ENCODE results near the gene PLEKHG1.

Gene PLEKHG1

DNA sequence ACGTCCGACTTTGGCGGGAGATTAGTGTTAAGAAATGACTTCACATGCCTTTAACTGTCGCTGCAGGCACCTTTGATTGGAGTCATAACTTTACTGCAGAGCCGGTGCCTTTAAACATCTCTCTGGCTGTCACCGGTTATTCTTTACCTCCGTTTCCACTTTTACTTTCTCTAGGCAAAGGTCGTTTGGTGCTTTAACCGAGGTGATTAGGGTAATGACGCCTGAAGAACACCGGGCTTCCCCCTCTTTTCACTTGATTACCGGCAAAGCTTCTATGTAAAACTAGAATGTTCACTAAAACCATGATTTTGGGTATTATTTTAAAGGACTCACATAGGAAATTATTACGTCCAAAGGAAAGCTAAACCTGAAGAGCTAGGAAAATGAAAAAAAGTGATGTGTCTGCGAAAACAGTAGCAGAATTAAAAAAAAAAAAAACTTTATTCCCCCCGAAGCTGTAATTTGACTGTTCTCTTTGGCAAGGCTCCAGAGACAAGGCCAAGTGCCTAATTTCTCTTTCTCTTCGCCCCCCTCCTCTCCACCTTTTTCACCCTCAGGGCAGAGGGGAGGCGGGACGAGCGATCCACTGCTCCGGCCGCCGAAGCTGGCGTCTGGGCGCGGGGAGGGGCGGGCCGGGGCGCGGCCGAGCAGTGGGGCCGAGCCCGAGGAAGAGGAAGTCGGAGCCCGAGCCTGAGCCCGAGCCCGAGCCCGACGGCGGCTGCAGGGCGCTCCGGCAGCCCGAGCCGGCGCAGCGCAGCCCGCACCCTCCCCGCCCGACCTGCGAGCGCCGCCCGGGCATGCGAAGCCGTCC lies at the start of gene PLEKHG1:
Gene PLEKHG1 (plus strand): TSS at position 687 of the 811 bp plus-strand sequence. CDS start 133,797 bp downstream, outside the sequence.
- DNase-seq (ENCODE audit: low read depth): peak; percentile 40

- no peak for DNase-seq (ENCODE audit: low read depth)
Measured at GRCh38 chr6:150550244-150550643, 49.4 kb upstream of the PLEKHG1 start.

- DNase-seq (ENCODE audit: low read depth): no peak
Measured at GRCh38 chr6:150557043-150557599, 42.6 kb upstream of the PLEKHG1 start.

- no peak for DNase-seq (ENCODE audit: low read depth)
Measured at GRCh38 chr6:150560004-150560883, 39.4 kb upstream of the PLEKHG1 start.

DNA sequence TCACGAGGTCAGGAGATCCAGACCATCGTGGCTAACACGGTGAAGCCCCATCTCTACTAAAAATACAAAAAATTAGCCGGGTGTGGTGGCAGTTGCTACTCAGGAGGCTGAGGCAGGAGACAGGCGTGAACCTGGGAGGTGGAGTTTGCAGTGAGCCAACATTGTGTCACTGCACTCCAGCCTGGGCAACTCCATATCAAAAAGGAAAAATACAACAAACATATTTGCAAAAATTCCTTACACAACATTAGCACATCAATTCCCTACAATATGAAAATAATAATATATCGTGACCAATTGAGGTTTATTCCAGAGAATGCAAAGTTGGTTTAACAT lies 38.8 kb upstream of the PLEKHG1 start:
- no peak for DNase-seq (ENCODE audit: low read depth)

DNA sequence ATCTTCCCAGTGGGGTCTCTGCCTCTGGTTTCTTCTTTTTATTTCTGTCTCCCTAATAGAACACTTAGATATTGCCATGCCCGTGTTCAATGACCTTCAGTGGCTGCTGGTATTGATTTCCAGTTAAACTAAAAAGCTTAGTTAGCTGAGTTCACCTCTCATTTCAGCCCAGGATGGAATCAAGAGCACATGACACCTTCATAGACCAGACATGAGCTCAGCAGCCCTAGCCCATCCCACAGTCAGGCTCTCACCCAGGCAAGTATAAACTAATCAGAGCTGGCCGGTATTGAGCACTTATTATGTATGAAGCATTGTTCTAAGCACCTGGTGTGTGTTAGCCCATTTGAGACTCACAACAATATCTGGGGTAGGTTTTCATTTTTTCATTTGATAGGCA lies 33.7 kb upstream of the PLEKHG1 start:
- DNase-seq (ENCODE audit: low read depth): no peak

- no peak for DNase-seq (ENCODE audit: low read depth)
Measured at GRCh38 chr6:150566486-150566885, 33.2 kb upstream of the PLEKHG1 start.

- DNase-seq (ENCODE audit: low read depth): no peak
Measured at GRCh38 chr6:150567380-150567779, 32.3 kb upstream of the PLEKHG1 start.

DNA sequence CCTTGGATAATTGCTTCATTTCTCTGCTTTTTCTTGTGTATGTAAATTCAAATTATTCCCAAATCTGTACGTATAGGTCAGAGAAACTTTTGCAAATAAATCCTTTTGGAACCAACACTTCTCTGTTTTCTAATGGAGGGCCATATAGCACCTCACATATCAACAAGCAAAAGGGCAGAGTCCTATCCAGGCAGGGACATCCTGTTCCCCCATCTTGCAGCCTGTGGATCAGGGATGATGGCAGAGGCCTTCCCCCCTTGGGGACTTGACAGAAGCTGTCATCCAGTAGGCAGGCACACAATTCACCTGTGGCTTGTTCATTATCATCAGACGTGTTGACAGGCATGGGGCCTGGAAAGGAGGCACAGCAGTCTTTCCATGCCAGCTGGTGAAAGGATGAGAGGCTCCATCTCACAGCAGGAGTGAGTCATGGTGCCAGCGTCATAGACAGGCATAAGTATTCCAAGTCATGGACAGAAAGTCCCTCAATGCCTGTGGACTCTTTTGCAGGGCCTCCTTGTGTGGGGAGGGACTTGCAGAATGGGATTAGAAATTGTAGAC lies 31.8 kb upstream of the PLEKHG1 start:
- DNase-seq (ENCODE audit: low read depth): no peak

DNA sequence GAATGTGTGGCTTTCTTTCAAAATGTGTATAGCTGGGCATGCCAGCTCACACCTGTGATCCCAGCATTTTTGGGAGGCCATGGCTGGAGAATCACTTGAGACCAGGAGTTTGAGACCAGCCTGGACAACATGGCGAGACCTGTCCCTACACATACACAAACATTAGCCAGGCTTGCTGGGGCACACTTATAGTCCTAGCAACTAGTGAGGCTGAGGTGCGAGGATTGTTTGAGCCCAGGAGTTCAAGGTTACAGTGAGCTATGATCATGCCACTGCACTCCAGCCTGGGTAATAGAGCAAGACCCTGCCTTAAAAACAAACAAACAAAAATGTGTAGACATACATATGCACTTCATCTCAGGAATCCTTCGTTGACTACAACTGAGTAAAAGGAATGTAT lies 31.1 kb upstream of the PLEKHG1 start:
- DNase-seq (ENCODE audit: low read depth): no peak

- no peak for DNase-seq (ENCODE audit: low read depth)
Measured at GRCh38 chr6:150569161-150569560, 30.5 kb upstream of the PLEKHG1 start.

DNA sequence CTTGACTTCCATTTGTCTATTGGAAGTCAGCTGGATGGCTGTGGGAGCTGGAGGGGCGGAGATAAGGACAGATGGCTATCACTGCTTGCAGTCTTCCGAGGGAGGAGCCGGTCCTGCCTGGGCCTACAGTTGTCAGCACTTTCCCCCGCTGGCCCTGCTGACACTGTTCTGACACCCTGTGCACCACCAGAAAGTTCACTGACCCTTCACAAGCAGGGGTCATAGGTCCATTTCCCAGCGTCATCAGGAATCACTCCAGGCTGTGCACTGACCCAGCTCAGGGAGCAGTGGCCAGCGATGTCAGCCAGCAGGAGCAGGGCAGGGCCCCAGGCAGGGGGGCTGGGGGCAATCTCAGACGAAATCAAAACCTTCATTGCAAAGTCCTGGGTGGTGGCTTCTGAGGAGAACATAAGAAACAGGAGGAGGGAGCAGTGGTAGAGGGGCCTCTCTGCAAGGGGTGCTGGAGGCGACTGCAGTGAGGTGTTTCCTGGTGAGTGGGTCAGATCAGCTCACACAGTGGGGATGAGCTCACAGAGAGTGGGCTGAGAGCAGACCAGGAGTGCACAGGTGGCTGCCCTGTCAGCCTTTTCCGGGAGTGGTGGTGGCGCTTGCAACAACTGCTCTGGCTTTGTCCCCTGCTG lies 26.5 kb upstream of the PLEKHG1 start:
- DNase-seq (ENCODE audit: low read depth): no peak

DNA sequence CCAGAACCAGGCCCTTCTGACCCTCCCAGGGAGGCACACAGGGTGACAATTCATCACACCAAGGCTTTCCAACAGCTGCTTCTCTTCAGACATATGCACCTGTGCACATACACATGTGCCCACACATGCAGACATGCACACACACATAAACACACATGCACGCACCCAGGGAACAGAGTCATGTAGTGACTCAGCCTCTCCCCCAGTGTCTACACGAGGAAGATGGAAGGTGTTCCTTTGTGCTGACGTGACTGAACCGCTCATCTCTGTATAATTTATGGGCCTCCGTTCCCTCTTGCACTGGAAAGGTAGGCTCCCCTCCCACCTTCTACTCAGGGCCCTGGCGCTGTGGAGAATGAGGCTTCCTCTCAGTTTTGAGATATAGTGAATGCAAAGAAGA lies 23.8 kb upstream of the PLEKHG1 start:
- no peak for DNase-seq (ENCODE audit: low read depth)

GRCh38 chr6:150576651-150577226 lies 22.9 kb upstream of the PLEKHG1 start:
- DNase-seq (ENCODE audit: low read depth): no peak

DNA sequence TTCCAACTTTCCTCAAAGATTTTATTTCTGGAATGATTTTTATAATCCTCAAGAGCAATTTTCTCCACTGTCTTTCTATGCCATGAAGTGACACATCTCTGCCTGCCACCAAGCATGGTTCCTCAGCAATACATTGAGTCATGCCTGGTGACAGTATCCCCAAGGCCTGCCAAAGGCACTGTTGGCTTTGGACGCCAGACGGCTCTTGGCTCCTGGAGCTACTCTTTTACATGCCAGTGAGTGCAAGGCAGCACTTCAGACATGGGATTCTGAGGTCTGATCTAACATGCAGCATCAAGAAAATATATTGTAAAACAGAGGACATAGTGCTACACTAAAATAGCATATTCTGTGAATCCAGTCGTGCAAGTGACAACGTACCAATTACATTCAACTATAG lies 20.1 kb upstream of the PLEKHG1 start:
- DNase-seq (ENCODE audit: low read depth): no peak

- DNase-seq (ENCODE audit: low read depth): no peak
Measured at GRCh38 chr6:150580489-150580888, 19.2 kb upstream of the PLEKHG1 start.

DNA sequence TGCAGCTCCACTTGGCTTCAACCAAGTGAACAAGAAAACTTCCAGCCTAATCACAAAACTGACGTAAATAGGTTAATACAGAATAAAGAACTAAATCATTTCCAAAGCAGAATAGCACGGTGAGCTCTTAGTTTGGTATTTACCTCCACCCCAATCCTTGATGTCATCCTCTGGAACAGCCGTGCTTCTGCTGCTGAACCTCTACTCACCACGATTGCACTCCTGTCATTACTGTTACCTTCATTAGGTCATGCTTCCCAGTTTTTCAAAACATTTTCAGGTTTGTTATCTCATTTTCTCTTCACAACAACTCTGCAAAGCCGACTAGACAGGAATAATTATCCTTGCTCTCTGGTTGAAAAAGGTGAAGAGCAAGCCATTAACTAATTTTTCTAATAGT lies 15.6 kb upstream of the PLEKHG1 start:
- DNase-seq (ENCODE audit: low read depth): no peak

GRCh38 chr6:150584596-150584995 lies 15.1 kb upstream of the PLEKHG1 start:
- DNase-seq (ENCODE audit: low read depth): no peak

DNA sequence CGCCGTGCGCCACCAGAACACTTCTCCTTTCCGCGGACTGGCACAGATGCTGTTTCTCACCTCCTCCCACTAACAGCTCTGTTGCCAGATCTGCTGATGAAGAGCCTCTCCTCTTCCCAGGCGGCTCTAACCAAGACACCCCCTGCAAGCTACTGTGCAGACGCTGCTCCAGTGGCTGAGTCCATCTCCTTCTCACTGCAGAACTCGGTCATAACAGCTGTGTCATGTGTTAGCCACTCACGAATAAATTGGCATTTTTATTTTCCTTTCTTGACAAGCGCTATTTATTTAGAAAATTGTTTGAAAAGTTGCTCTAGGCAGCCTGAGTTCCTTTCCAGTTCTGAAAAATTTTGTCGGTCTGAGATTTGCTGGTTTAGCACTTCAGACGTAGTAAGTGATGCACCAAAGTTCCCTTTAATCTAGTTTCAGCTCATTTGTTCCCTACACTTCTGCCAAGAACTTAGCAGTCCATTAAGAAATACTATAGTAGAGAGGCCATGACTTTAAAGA lies 12.8 kb upstream of the PLEKHG1 start:
- DNase-seq (ENCODE audit: low read depth): no peak

DNA sequence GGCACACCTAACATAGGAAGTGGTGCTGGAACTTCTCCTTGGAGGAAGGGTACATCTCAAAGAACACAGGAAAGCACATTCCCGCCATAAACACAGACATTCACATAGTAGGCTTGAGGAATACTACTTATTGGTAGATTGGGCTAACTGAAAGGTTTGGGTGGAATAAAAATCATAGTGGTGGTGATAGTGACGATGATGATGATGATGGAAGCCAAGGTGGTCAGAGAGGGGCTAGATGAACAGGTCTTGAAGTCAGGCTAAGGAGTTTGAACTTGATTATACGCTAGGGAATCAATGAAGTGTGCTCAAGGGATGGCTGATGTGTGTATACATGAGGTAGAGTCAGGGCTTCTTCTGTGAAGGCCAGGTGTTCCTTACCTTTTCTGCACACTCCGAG lies 12.0 kb upstream of the PLEKHG1 start:
- no peak for DNase-seq (ENCODE audit: low read depth)

DNA sequence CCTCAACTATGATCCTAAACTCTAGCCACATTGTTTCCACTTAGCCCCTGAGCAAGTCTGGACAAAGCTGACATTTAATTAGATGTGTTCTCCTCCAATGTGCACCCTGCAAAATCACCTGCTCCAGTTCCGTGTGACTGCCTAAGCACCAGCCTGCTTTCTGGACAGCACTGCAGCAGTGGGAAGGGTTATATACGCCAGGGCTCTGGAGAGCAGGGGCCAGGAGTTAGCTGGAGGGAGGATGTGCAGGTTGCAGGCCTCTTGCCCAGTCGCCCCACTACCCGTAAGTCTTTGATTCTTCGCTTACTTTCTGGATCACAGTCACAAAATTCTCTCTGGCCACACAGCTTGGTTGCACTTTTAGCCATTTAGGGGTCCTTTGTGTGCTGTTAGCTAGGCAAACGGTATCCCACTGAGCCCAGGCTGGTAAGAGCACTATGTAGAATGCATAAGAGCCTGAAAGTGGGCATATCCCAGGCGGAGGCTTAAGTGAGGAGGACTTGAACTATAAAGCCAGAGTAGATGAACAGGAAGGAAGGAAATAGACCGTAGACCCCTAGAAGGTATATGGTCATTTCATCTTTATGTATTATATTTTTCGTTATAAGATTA lies 10.7 kb upstream of the PLEKHG1 start:
- no peak for DNase-seq (ENCODE audit: low read depth)
